Measurements from ENCODE around the gene NCAM1.

- TF ChIP-seq, protein P1, sequence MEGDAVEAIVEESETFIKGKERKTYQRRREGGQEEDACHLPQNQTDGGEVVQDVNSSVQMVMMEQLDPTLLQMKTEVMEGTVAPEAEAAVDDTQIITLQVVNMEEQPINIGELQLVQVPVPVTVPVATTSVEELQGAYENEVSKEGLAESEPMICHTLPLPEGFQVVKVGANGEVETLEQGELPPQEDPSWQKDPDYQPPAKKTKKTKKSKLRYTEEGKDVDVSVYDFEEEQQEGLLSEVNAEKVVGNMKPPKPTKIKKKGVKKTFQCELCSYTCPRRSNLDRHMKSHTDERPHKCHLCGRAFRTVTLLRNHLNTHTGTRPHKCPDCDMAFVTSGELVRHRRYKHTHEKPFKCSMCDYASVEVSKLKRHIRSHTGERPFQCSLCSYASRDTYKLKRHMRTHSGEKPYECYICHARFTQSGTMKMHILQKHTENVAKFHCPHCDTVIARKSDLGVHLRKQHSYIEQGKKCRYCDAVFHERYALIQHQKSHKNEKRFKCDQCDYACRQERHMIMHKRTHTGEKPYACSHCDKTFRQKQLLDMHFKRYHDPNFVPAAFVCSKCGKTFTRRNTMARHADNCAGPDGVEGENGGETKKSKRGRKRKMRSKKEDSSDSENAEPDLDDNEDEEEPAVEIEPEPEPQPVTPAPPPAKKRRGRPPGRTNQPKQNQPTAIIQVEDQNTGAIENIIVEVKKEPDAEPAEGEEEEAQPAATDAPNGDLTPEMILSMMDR (IDR thresholded peaks at IDR 0.05) = no peak
- TF ChIP-seq POLR2AphosphoS5 (IDR thresholded peaks at IDR 0.05) = no peak
- no peak for TF ChIP-seq POLR2A (IDR thresholded peaks at IDR 0.05)
- TF ChIP-seq EP300 (IDR thresholded peaks at IDR 0.05) = no peak
Measured at GRCh38 chr11:113253406-113253805, 292.2 kb downstream of the NCAM1 start.
